GM23248 (cell line): Measurements from ENCODE around the gene DPP10.

Experiments
- EZH2 ChIP-seq: fragments of 200-600 bp; sonication (generic); IDR thresholded peaks from 2 replicates; pipeline ENCODE4 v1.6.1; 2018; ENCODE audit warnings: antibody characterized with exemption, mild to moderate bottlenecking; ENCODE audit not compliant: insufficient read depth, poor library complexity, severe bottlenecking
- EZH2phosphoT487 ChIP-seq: fragments of 200-600 bp; sonication (generic); IDR thresholded peaks from 2 replicates; pipeline ENCODE4 v1.6.1; 2018; ENCODE audit warnings: antibody characterized with exemption, moderate library complexity, mild to moderate bottlenecking, low read depth; ENCODE audit not compliant: insufficient read depth

GRCh38 chr2:114724454-114724853 is 282.0 kb downstream of the DPP10 start:
- no peak for TF ChIP-seq EZH2
- no peak for TF ChIP-seq EZH2phosphoT487
